Heart right ventricle (tissue), 16 donors: ENCODE results near the gene ABCA8. TPM values are rescaled to one million over a fixed set of nuclear protein-coding genes. Genes with fewer than 3 reads are reported as not detected.

Experiments
- ATAC-seq, 8 donors: fragments of 200-7000 bp; cut with Tn5 transposase; one replicate each; pipeline ENCODE4 v1.9.1; 2020; ENCODE audit warnings: mild to moderate bottlenecking in 8 of 8, moderate library complexity in 8 of 8, moderate number of reproducible peaks in 1 of 8
- DNase-seq, 2 donors: peaks; one replicate each; pipeline ENCODE4 v3.0.0-alpha.2; 2020
- H3K27ac ChIP-seq, 10 donors: fragments of 200-600 bp; sonication (generic) in 2 of 10; one replicate each; pipeline versions ENCODE4 v1.5.0 to v1.8.0; 2020 to 2022; ENCODE audit warnings: mild to moderate bottlenecking in 3 of 10
- H3K27me3 ChIP-seq, 7 donors: fragments of 200-600 bp; one replicate each; pipeline ENCODE4 v1.8.0; 2021 to 2022; ENCODE audit warnings: mild to moderate bottlenecking in 2 of 7
- H3K36me3 ChIP-seq, 9 donors: fragments of 200-600 bp; sonication (generic) in 1 of 9; one replicate each; pipeline versions ENCODE4 v1.5.0 to v1.8.0; 2020 to 2022; ENCODE audit warnings: mild to moderate bottlenecking in 2 of 9
- H3K4me1 ChIP-seq, 9 donors: fragments of 200-600 bp; sonication (generic) in 1 of 9; one replicate each; pipeline versions ENCODE4 v1.5.0 to v1.8.0; 2020 to 2022; ENCODE audit warnings: mild to moderate bottlenecking in 4 of 9
- H3K4me3 ChIP-seq, 10 donors: fragments of 200-600 bp; sonication (generic) in 2 of 10; one replicate each; pipeline versions ENCODE4 v1.5.0 to v1.8.0; 2020 to 2022; ENCODE audit warnings: mild to moderate bottlenecking in 7 of 10, moderate library complexity in 2 of 10
- H3K9me3 ChIP-seq, 11 donors: fragments of 200-600 bp in 10 of 11; sonication (generic) in 2 of 11; one replicate each; pipeline versions ENCODE4 v1.5.0 to v1.8.0; 2013 to 2022; ENCODE audit warnings: mild to moderate bottlenecking in 2 of 11, control low read depth in 1 of 11, moderate library complexity in 1 of 11
- CTCF ChIP-seq, 9 donors: fragments of 200-600 bp; sonication (generic) in 2 of 9; IDR thresholded peaks; one replicate each; pipeline versions ENCODE4 v1.5.0 to v1.8.0; 2021 to 2022; ENCODE audit warnings: antibody characterized with exemption in 9 of 9, mild to moderate bottlenecking in 5 of 9, moderate library complexity in 1 of 9
- WGBS, 2 donors: extraction: QIAGEN DNeasy Blood & Tissue Kit; methylation state at CpG; one replicate each; pipeline ENCODE4 v1.1.7; 2013; ENCODE audit warnings: inconsistent platforms in 1 of 2; 5-methylcytosine and 5-hydroxymethylcytosine counted together
- intact Hi-C, 10 donors: fragments of 100-400 bp; cut with DNase I; formaldehyde crosslinking; loops; one replicate each; pipeline versions ENCODE4 v1.11.1 to v1.14.2; 2022
- polyA plus RNA-seq, 2 donors: library from polyadenylated mRNA; stranded (reverse); fragments of 200-250 nt; gene quantifications; one replicate each; pipeline ENCODE4 v1.2.3, GENCODE V29; 2013
- total RNA-seq, 10 donors: library from RNA; stranded (reverse); fragmentation: NEBNext Ultra II Directional in 3 of 10; extraction: Animal tissue kit (Norgen Biotek cat#: 25700) in 3 of 10; gene quantifications; one replicate each; pipeline versions ENCODE4 v1.2.1 to v1.2.4, GENCODE V29; 2021 to 2023
- donor health status: Arrhythmogenic right ventricular cardiomyopathy.
- donor health status: ischemic (EF 13 %, LVEDD 7.1; RV severe dilation, severe dysfunction).
- donor health status: healthy with polysubstance abuse.
- donor health status: DM: no; HTN: yes; CAD: no.
- donor health status: DM: no; HTN: no; CAD: no.
- donor health status: ischemic (EF 25% LVEDD 6.9; RV normal size, moderate dysfunction).
- donor health status: ischemic (EF 25% LVEDD 5.7; RV mildly dilated, moderate dysfunction).
- donor health status: healthy.
- donor health status: DM: yes; HTN: yes; CAD: no.
- donor health status: Ischemic cardiomyopathy.
- donor health status: ischemic (EF 35%, LVEDD 5.7; RV mildly dilated, moderate dysfunction).
- donor health status: nonischemic (EF 11% LVEDD 7.7; RV severe dilation, severe dysfunction).
- donor health status: DM: yes; HTN: yes; CAD: no.
- donor health status: PGD.
- donor health status: ischemic (EF 29% LVEDD 5.4; RV normal size, mild dysfunction).
- donor health status: nonischemic (EF 23%, LVEDD 6.1; RV moderate dilation, normal function).

ABCA8 gene
- total and polyA plus RNA-seq, 12 donors: 10.1 to 93.0 (median 35.7) TPM

- intact Hi-C loops: loop anchor here in 2 of 10 donors (5.0 to 10.0 kb wide), 3 partner anchors 45 to 75 kb away; no protein-coding TSS in a partner anchor
- no peak for DNase-seq
- 73 to 82% methylated on average over 1 of the region's 1 CpG for WGBS, 2 donors
- H3K27me3 ChIP-seq: no peaks in the 10 kb centered on the region
- H3K4me1 ChIP-seq: peaks cover 0 to 31% (median 6%) of the 10 kb centered on the region in 9 donors
- H3K4me3 ChIP-seq: no peak overlapping the region
- ATAC-seq: peak in 4 of 8 donors; percentile 32 to 61 (median 37)
- peak overlapping the region in 6 of 10 donors; percentile 13 to 77 (median 61) for H3K27ac ChIP-seq
- no peaks in the 10 kb centered on the region for H3K36me3 ChIP-seq
- peaks cover 0 to 4% (median 0%) of the 10 kb centered on the region in 11 donors for H3K9me3 ChIP-seq
- TF ChIP-seq CTCF (IDR thresholded peaks at IDR 0.05): no peak
These were observed 103.3 kb downstream of the ABCA8 start for GRCh38 chr17:68851890-68852289.

- WGBS, 2 donors: 64 to 69% methylated on average over 2 of the region's 2 CpGs
- Histone ChIP-seq H3K27ac (peak overlapping the region in 4 of 10 donors; percentile 23 to 77 (median 56)), H3K9me3 (peaks cover 0 to 3% (median 0%) of the 10 kb centered on the region in 11 donors), H3K36me3 (no peaks in the 10 kb centered on the region), H3K4me3 (no peak overlapping the region), H3K27me3 (no peaks in the 10 kb centered on the region), H3K4me1 (peaks cover 0 to 31% (median 6%) of the 10 kb centered on the region in 9 donors)
- ATAC-seq (no peak), DNase-seq (no peak)
- intact Hi-C loops: loop anchor here in 2 of 10 donors (5.0 to 10.0 kb wide), 3 partner anchors 44 to 74 kb away; no protein-coding TSS in a partner anchor
- TF ChIP-seq CTCF (IDR thresholded peaks at IDR 0.05): no peak
These were observed 104.3 kb downstream of the ABCA8 start for GRCh38 chr17:68850749-68851510.

- DNase-seq: no peak
These were observed 105.2 kb downstream of the ABCA8 start for GRCh38 chr17:68849673-68850610.

More at GRCh38 chr17:68849673-68850610, 105.2 kb downstream of the ABCA8 start:
- ATAC-seq: no peak
- Histone ChIP-seq H3K27ac (peak overlapping the region in 4 of 10 donors; percentile 6 to 77 (median 56)), H3K36me3 (no peaks in the 10 kb centered on the region), H3K27me3 (no peaks in the 10 kb centered on the region), H3K9me3 (peaks cover 0 to 10% (median 0%) of the 10 kb centered on the region in 11 donors), H3K4me3 (no peak overlapping the region), H3K4me1 (peaks cover 0 to 27% (median 6%) of the 10 kb centered on the region in 9 donors)
- no peak for TF ChIP-seq CTCF (IDR thresholded peaks at IDR 0.05)
- WGBS, 2 donors: 74 to 75% methylated on average over 7 of the region's 7 CpGs
- intact Hi-C loops: loop anchor here in 2 of 10 donors (5.0 to 10.0 kb wide), 3 partner anchors 43 to 73 kb away; no protein-coding TSS in a partner anchor
